Umbilical cord (tissue), 2 donors: ENCODE measurements around the gene ZNF74. TPM values are rescaled to one million over a fixed set of nuclear protein-coding genes. Genes with fewer than 3 reads are reported as not detected.
A peak's percentile ranks its signal among the peaks of the same experiment; 100 is the strongest.

Source experiments
- DNase-seq: peaks from one replicate; pipeline ENCODE4 v3.0.0-alpha.2; 2015; ENCODE audit warnings: low spot score
- total RNA-seq: library from RNA; depleted of rRNA; stranded (reverse); fragments of >200 nt; gene quantifications from one replicate; pipeline ENCODE4 v1.2.3, GENCODE V29; 2014; ENCODE audit warnings: low replicate concordance; ENCODE audit not compliant: insufficient read depth

The ZNF74 gene
- total RNA-seq, 1 donor from 2014 or later = 12.5 TPM

- DNase-seq = no peak
Observed at GRCh38 chr22:20420157-20420842, 26.3 kb downstream of the ZNF74 start.

DNA sequence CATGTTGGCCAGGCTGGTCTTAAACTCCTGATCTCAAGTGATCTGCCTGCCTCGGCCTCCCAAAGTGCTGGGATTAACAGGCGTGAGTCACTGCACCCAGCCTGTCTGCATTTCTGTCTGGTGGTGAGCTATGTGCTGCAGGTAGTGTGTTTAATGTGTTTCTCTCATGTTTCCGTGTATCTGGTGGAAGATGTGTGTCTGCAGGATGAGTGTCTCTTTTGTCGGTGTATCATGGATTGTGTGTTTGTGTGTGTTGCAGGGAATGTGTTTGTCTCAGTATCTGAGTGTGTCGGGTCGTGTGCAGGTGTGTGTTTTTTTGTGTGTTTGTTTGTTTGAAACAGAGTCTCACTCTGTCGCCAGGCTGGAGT, 27.5 kb downstream of the ZNF74 start:
- DNase-seq = no peak

DNA sequence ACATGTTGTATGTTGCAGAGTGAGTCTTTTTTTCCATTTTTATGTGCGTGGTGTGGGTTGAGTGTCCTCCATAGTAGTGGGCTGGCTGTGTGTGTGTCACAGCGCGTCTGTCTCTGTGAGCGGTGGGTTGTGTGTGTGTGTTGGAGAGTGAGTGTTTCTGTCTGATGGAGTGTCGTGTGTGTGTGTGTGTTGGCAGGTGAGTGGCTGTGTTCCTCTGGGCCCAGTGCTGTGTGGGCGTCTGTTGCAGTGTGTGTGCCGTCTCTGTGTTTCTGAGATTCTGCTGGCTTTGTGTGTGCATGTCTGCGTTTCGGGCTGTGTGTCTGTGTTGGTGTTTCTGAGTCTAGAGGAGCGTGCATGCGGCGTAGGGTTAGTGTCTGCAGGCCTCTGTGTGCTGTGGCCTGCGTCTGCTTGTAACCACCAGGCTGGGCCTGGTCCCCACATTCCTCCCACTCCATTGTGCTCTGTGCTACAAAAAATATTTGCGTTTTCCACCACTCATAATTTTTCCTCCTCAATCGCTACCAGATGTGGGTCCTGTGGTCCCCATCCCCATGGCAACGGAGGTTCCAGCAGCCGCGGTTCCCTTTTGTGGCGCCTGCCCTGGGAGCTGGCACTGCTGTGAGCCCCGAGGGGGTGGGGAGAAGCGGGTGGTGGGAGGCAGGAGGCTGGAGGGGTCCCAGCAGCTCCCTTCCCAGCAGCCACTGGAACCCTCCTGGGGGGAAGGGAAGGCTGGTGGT, 28.5 kb downstream of the ZNF74 start:
- DNase-seq = peak; percentile 52

DNA sequence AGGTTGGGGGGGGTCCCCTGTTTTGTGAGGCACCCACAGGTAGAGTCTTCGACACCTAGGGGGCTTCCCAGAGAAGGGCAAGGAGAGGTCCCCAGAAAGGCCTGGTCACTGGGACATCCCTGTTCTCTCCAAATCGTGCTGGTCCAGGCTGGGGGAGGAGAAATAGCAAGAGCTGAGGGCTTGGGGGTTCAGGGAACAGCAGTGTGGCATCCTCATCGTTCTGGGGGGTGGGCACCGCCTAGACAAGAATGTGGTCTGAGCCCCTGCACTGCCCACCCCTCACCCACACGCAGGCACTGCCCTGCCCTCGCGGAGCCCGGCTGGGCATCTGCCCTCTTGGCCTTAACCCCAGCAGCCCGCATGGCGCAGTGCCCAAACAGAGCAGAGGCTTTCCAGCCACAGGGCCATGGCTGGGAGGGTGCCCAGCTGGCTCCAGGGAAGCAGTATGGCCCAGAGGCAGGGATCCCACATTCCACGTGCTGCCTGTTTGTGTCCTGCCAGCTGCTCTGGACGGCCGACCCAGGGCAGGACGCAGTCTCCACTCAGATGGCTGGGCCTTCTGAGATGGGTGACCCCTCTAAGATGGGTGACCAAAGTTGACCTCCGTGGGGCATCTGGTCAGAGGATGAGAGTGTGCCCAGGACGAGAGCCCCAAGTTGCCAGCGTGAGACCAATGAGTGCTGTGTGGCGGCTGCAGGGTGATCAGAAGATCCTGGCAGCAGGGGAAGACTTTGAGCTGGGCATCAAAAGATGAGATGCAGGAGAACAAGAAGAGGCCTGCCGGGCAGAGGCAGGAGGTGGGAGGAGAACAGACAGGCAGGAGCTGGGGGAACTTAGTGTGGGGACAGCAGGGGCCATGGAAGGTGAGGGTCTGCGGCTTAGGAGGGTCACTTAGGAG, 29.3 kb downstream of the ZNF74 start:
- peak; percentile 32 for DNase-seq

DNA sequence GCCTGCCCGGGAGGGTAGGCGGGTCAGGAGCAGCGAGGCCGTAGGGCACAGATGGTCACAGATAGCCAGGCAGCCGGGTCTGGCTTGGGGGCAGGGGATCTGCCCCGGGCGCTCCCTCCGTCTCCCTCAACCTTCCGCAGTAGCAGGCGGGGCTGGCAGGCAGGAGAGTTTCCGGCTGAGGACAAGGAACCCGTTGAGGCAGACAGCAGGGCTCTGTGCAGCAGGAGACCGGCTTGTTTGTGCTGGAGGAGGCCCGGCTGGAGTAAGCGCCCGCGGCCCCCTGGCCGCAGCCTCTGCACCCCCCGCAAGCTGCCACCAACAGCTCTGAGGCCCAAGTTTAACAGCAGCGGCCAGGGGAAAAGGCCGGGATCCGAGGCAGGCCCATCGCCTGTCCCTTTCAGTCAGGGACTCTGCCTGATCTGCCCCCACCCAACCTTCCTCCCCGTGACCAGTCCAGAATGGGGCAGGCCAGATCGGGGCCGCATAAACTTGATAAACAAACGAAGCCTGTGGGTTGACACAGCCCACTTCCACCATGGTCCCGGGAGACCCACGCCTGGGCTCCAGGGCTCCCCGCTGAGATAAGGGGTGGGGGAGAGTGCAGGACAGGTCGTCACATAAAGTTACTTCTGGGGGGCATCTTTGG, 30.1 kb downstream of the ZNF74 start:
- no peak for DNase-seq

GRCh38 chr22:20424568-20424931, 30.6 kb downstream of the ZNF74 start:
- no peak for DNase-seq

DNA sequence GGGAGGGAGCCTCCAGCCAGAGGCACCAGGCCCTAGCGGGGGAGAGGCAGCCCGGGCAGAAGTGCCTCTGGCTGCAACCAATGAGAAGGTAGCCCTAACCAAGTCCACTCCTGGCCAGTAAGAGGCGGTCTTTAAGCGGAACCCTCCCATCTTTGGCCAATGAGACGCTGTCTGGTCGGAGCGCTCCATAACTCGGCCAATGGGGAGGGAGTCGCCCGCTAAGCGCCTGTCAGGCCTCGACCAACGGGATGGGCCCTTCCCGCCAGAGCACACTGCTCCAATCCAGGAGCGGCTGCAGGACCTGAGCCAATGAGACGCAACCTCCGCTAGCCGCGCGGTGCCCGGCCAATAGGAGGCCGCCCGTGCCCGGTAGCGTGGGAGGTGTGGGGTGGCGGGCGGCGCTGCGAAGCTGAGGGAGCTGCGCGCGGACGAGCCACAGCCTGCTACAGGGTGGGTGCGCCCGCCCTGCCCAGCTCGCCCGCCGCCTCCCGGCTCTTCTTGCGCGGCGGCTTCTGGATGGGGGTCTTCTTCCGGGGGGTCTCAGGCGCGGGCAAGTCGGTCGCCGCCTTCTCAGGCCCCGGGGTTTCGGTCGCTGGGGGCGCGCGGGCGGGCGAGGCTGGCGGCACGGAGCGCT, 31.1 kb downstream of the ZNF74 start:
- DNase-seq = no peak

DNA sequence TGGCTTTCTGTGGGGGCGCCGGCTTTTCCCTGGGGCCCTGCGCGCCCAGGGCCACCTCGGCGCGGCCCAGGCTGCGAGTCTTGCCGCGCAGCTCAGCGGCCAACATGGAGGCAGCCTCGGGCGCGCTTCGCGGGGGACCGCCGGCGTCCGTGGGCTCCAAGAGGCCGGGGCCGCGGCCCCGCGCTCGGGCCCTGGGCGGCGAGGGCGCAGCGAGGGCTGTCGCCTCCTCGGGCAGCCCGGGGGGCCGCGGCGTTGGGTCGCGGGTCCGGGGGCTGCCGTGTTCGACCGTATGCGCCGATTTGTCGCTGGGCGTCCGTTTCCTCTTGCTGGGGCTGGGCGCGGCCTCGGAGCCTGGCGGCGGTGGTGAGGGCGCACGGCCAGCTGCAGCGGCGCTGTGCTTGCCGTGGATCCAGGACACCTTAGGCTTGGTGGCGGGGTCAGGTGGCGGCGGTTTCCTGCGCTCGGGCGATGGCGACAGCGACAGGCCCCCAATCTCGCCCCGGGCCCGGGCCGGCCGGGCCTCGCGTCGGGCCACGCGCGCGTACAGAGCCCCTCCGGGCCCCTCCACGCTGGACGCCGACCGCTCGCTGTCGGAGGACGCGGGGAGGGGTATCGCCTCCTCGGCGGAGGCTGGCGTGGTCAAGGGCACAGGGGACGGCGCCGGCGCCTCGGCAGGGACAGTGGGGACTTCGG, 31.8 kb downstream of the ZNF74 start:
- no peak for DNase-seq

- DNase-seq = no peak
Observed at GRCh38 chr22:20426259-20426615, 32.3 kb downstream of the ZNF74 start.

- DNase-seq = no peak
Observed at GRCh38 chr22:20427104-20427944, 33.4 kb downstream of the ZNF74 start.

DNA sequence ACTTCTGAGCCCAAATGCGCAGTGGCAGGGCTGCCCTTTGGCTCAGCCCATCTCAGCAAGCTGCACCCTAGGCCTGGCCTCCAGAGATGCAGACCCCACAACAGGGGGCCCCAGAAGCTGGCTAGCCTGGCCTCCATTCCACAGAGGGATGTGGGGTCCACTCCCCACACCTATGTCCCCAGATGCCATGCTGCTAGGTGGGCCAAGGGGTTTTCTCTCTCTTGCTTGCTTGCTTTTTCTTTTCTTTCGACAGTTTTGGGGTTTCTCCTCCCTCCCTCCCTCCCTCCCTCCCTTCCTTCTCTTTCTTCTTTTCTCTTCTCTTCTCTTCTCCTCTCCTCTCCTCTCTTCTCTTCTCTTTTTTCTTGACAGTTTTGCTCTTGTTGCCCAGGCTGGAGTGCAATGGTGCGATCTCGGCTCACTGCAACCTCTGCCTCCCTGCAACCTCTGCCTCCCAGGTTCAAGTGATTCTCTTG, 34.0 kb downstream of the ZNF74 start:
- DNase-seq = no peak

DNA sequence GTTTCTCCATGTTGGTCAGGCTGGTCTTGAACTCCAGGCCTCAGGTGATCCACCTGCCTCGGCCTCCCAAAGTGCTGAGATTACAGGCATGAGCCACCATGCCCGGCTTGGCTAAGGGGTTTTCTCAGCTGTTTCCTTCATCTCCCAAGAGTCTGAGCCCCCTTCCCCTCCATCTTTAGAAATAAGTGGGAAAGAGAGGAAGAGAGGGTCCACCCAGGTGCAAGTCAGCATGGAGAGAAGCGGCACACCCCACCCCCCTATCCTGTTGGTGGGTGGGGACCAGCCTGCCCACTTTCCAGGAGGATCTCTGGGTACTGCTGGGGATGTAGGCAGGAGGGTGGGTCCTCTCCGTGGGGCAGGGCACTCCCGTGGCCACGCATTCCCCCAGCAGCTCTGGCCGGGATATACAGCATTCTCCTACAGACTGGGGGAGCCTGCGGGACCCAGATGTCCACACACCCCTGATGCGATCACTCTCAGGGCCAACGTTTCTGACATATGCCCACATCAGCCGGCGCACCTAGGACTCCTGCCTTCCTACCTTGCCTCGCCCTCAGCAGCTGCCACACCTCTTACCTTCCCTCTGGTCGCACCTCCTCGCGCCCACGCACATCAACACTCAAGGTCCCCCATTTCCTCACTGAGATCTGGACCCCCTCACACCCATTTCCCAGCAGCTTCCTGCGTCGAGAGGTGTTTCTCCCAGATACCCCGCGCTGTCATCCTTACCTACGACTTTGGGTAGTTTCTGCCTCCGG, 34.7 kb downstream of the ZNF74 start:
- no peak for DNase-seq

GRCh38 chr22:20429254-20430100, 35.5 kb downstream of the ZNF74 start:
- DNase-seq = no peak

DNA sequence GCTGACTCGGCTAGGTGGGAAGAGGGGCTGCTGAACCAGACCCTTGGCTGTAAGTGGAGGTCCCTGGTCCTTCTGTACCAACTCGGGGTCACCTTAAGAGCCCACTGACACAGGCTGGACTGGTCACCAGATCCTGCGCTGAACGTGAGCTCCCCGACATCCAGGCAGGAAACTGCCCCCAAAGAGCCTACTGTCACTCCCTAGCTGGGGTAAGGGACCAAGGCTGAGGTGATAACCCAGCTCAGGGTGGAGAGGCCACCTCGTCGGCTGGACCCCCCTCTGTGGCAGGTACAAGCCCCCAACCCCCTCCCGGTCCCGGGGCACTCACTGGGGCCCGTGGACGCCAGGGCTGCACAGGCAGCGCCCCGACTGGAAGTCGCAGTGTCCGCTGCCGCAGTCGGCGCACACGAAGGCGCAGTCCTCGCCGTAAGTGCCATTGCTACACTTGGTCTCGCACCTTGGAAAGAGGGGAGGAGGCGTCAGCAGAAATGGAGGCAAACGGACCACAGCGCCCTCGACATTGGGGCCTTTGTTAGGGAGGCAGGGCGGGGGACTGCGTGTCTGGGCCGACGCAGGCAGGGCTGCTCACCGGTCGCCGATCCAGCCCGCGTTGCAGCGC, 36.3 kb downstream of the ZNF74 start:
- no peak for DNase-seq

- peak; percentile 60 for DNase-seq
Observed at GRCh38 chr22:20430720-20431510, 37.0 kb downstream of the ZNF74 start.

GRCh38 chr22:20431511-20432192, 37.7 kb downstream of the ZNF74 start:
- no peak for DNase-seq
